IMR-90 (cell line): ENCODE data around the gene RNF144A. TPM values are rescaled to one million over a fixed set of nuclear protein-coding genes. Genes with fewer than 3 reads are reported as not detected.

Experiments used
- ATAC-seq: fragments of 200-7000 bp; cut with Tn5 transposase; 2 replicates; pipeline ENCODE4 v1.9.1; 2020; ENCODE audit warnings: low read depth, mild to moderate bottlenecking, moderate library complexity
- BruUV-seq: library from RNA; stranded (reverse); fragments of 400-500 nt; replicated peaks from 2 replicates; lab custom pipeline; 2021; lab: Mats Ljungman, UMichigan
- CTCF ChIA-PET: fragments of 300-600 bp; formaldehyde crosslinking; extraction: SDS; loops from one replicate; lab custom pipeline; 2021; ENCODE audit warnings: antibody characterized with exemption; lab: Yijun Ruan, JAX
- POLR2A ChIA-PET: fragments of 300-600 bp; sonication (Branson Sonifier 250); formaldehyde crosslinking; loops from one replicate; lab custom pipeline; 2022; ENCODE audit warnings: antibody characterized with exemption; ENCODE audit not compliant: unreplicated experiment; lab: Charles Lee
- DNase-seq: peaks from one replicate; pipeline ENCODE4 v3.0.0; 2013
- H2AFZ ChIP-seq: replicated peaks from 2 replicates; pipeline ENCODE3; 2013; ENCODE audit warnings: low read length, mild to moderate bottlenecking; ENCODE audit not compliant: poor library complexity
- H2AK5ac ChIP-seq: 2 replicates; pipeline ENCODE4 v1.6.1; 2013; ENCODE audit warnings: low read depth, low read length, inconsistent platforms
- H2AK9ac ChIP-seq: replicated peaks from 2 replicates; pipeline ENCODE3; 2013; ENCODE audit warnings: mild to moderate bottlenecking, low read depth, low read length, moderate library complexity; ENCODE audit not compliant: poor library complexity
- H2BK120ac ChIP-seq: 2 replicates; pipeline ENCODE4 v1.6.1; 2013; ENCODE audit warnings: low read depth, low read length, inconsistent platforms
- H2BK15ac ChIP-seq: 3 replicates; pipeline ENCODE4 v1.6.1; 2013; ENCODE audit warnings: low read depth, low read length, inconsistent platforms
- H2BK20ac ChIP-seq: 2 replicates; pipeline ENCODE4 v1.6.1; 2013; ENCODE audit warnings: low read depth, mild to moderate bottlenecking, inconsistent platforms, low read length, moderate library complexity
- H2BK5ac ChIP-seq: 2 replicates; pipeline ENCODE4 v1.6.1; 2013; ENCODE audit warnings: mild to moderate bottlenecking, low read depth, low read length, inconsistent platforms; ENCODE audit not compliant: poor library complexity, severe bottlenecking
- H3K14ac ChIP-seq: replicated peaks from 2 replicates; pipeline ENCODE4 v1.6.1; 2013; ENCODE audit warnings: low read depth, low read length, inconsistent platforms
- H3K18ac ChIP-seq: 2 replicates; pipeline ENCODE4 v1.6.1; 2013; ENCODE audit warnings: low read depth, low read length, control low read depth
- H3K23ac ChIP-seq: 2 replicates; pipeline ENCODE4 v1.6.1; 2013; ENCODE audit warnings: low read depth, low read length, inconsistent platforms
- H3K27ac ChIP-seq: 2 replicates; pipeline ENCODE4 v1.5.1; 2013; ENCODE audit warnings: mild to moderate bottlenecking, control low read depth, low read length; ENCODE audit not compliant: insufficient read depth
- H3K27me3 ChIP-seq: 2 replicates; pipeline ENCODE4 v1.6.1; 2013; ENCODE audit warnings: low read length; ENCODE audit not compliant: control insufficient read depth, insufficient read depth
- H3K36me3 ChIP-seq: 2 replicates; pipeline ENCODE4 v1.6.1; 2013; ENCODE audit warnings: low read length, mixed read lengths; ENCODE audit not compliant: control insufficient read depth, insufficient read depth
- H3K4ac ChIP-seq: 2 replicates; pipeline ENCODE4 v1.6.1; 2013; ENCODE audit warnings: low read depth, low read length, inconsistent platforms
- H3K4me1 ChIP-seq: 2 replicates; pipeline ENCODE4 v1.6.1; 2013; ENCODE audit warnings: low read length, mixed read lengths; ENCODE audit not compliant: control insufficient read depth, insufficient read depth
- H3K4me2 ChIP-seq: 2 replicates; pipeline ENCODE4 v1.6.1; 2013; ENCODE audit warnings: low read depth, mild to moderate bottlenecking, control low read depth, low read length, moderate library complexity
- H3K4me3 ChIP-seq: 2 replicates; pipeline ENCODE4 v1.5.1; 2013; ENCODE audit warnings: low read depth, mild to moderate bottlenecking, control low read depth, low read length, moderate library complexity; ENCODE audit not compliant: insufficient read depth
- H3K56ac ChIP-seq: 2 replicates; pipeline ENCODE4 v1.6.1; 2013; ENCODE audit warnings: low read length, inconsistent platforms; ENCODE audit not compliant: insufficient read depth; ENCODE audit errors: extremely low read depth
- H3K79me1 ChIP-seq, 2 experiments: 2 replicates each; pipeline ENCODE4 v1.6.1; 2013; ENCODE audit warnings: low read length in 2 of 2, inconsistent platforms in 1 of 2, low read depth in 1 of 2
- H3K9ac ChIP-seq: 2 replicates; pipeline ENCODE4 v1.6.1; 2013; ENCODE audit warnings: low read depth, low read length, control low read depth
- H3K9me1 ChIP-seq: 2 replicates; pipeline ENCODE4 v1.6.1; 2013; ENCODE audit warnings: low read length, inconsistent platforms; ENCODE audit not compliant: insufficient read depth
- H3K9me3 ChIP-seq: 2 replicates; pipeline ENCODE4 v1.6.1; 2013; ENCODE audit warnings: low read length; ENCODE audit not compliant: control insufficient read depth, insufficient read depth
- H4K20me1 ChIP-seq: 2 replicates; pipeline ENCODE4 v1.6.1; 2013; ENCODE audit warnings: low read length, inconsistent platforms; ENCODE audit not compliant: insufficient read depth
- H4K5ac ChIP-seq: 2 replicates; pipeline ENCODE4 v1.6.1; 2013; ENCODE audit warnings: mild to moderate bottlenecking, low read depth, low read length, control low read depth
- H4K8ac ChIP-seq, 2 experiments: 2 replicates each; pipeline ENCODE4 v1.6.1; 2013; ENCODE audit warnings: low read depth in 2 of 2, low read length in 2 of 2, control low read depth in 1 of 2, inconsistent platforms in 1 of 2
- H4K91ac ChIP-seq: 2 replicates; pipeline ENCODE4 v1.6.1; 2013; ENCODE audit warnings: low read depth, low read length, inconsistent platforms; ENCODE audit not compliant: insufficient read depth
- BHLHE40 ChIP-seq: fragments of 150-350 bp; IDR thresholded peaks from 2 replicates; pipeline ENCODE4 v1.6.1; 2016; ENCODE audit warnings: mild to moderate bottlenecking, low read depth, low read length
- CEBPB ChIP-seq: IDR thresholded peaks from 2 replicates; pipeline ENCODE4 v1.6.1; 2012; ENCODE audit warnings: low read depth, low read length, improper control_type of control experiment
- CHD1 ChIP-seq: IDR thresholded peaks from 2 replicates; pipeline ENCODE4 v1.6.1; 2012; ENCODE audit warnings: low read depth, low read length, improper control_type of control experiment
- CTCF ChIP-seq: conservative IDR thresholded peaks from 2 replicates; pipeline ENCODE4 v1.5.1; 2012; ENCODE audit warnings: mild to moderate bottlenecking, low read depth, low read length, improper control_type of control experiment
- FOS ChIP-seq: fragments of 150-350 bp; IDR thresholded peaks from 2 replicates; pipeline ENCODE4 v1.6.1; 2016; ENCODE audit warnings: low read depth, low read length
- MAFK ChIP-seq: IDR thresholded peaks from 2 replicates; pipeline ENCODE4 v1.6.1; 2012; ENCODE audit warnings: low read depth, low read length, improper control_type of control experiment
- MAZ ChIP-seq: IDR thresholded peaks from 2 replicates; pipeline ENCODE4 v1.6.1; 2012; ENCODE audit warnings: low read depth, mild to moderate bottlenecking, low read length, improper control_type of control experiment, moderate library complexity, borderline replicate concordance
- MXI1 ChIP-seq: IDR thresholded peaks from 2 replicates; pipeline ENCODE4 v1.6.1; 2012; ENCODE audit warnings: low read depth, mild to moderate bottlenecking, low read length, moderate library complexity, borderline replicate concordance
- NFE2L2 ChIP-seq: fragments of 150-350 bp; IDR thresholded peaks from 2 replicates; pipeline ENCODE4 v1.6.1; 2016; ENCODE audit warnings: low read depth, mild to moderate bottlenecking, low read length
- POLR2A ChIP-seq: IDR thresholded peaks from 2 replicates; pipeline ENCODE4 v1.6.1; 2012; ENCODE audit warnings: mild to moderate bottlenecking, low read depth, low read length
- RAD21 ChIP-seq: IDR thresholded peaks from 2 replicates; pipeline ENCODE4 v1.6.1; 2012; ENCODE audit warnings: low read length, improper control_type of control experiment
- RCOR1 ChIP-seq: IDR thresholded peaks from 2 replicates; pipeline ENCODE4 v1.6.1; 2012; ENCODE audit warnings: mild to moderate bottlenecking, low read length, improper control_type of control experiment; ENCODE audit not compliant: insufficient replicate concordance
- RFX5 ChIP-seq: IDR thresholded peaks from 2 replicates; pipeline ENCODE4 v1.8.0; 2012; ENCODE audit warnings: low read depth, mild to moderate bottlenecking, low read length, moderate library complexity
- SMC3 ChIP-seq: fragments of 150-350 bp; IDR thresholded peaks from 2 replicates; pipeline ENCODE4 v1.6.1; 2016; ENCODE audit warnings: low read depth, mild to moderate bottlenecking, antibody characterized with exemption, low read length, moderate library complexity
- USF2 ChIP-seq: fragments of 150-350 bp; IDR thresholded peaks from 2 replicates; pipeline ENCODE4 v1.6.1; 2017; ENCODE audit warnings: mild to moderate bottlenecking, antibody characterized with exemption, low read length, low read depth
- WGBS, 2 experiments: methylation state at CpG; one replicate each; pipeline versions ENCODE4 v1.1.5 to v1.1.7; 2013; ENCODE audit warnings: missing lambda C conversion rate in 2 of 2; ENCODE audit not compliant: insufficient read length in 1 of 2; ENCODE audit errors: extremely low coverage in 2 of 2; 5-methylcytosine and 5-hydroxymethylcytosine counted together
- dilution Hi-C: fragments of 300-500 bp; cut with HindIII; formaldehyde crosslinking; loops from one replicate; pipeline ENCODE4 v1.14.3; 2018; ENCODE audit warnings: low sequenced_read_pairs; ENCODE audit not compliant: unreplicated experiment
- in situ Hi-C: fragments of 300-500 bp; cut with MboI; formaldehyde crosslinking; loops from 3 replicates; pipeline ENCODE4 v1.14.3; 2019; ENCODE audit warnings: low sequenced_read_pairs, inconsistent platforms, mixed read lengths
- intact Hi-C: fragments of 100-400 bp; cut with micrococcal nuclease; formaldehyde crosslinking; loops from 2 replicates; pipeline ENCODE4 v1.10.0; 2022
- polyA plus RNA-seq, 3 experiments: library from polyadenylated mRNA; depleted of rRNA; stranded (reverse); fragments of >200 nt; gene quantifications; 2 replicates each; pipeline ENCODE4 v1.2.3, GENCODE V29; 2012; ENCODE audit warnings: low replicate concordance in 1 of 3
- total RNA-seq: library from RNA; depleted of rRNA; stranded (reverse); fragments of >200 nt; gene quantifications from 2 replicates; pipeline ENCODE4 v1.2.3, GENCODE V29; 2012
- TF ChIP-seq, protein P1 (sequence below): fragments of 150-350 bp; IDR thresholded peaks from 2 replicates; pipeline ENCODE4 v1.6.1; 2016; ENCODE audit warnings: low read depth, mild to moderate bottlenecking, low read length, moderate library complexity, borderline replicate concordance

Gene RNF144A
- total and polyA plus RNA-seq, 2 of the 4 experiments (the other 2 are of a cell fraction), result 0.18 to 0.26 TPM

- H3K9ac ChIP-seq, result no peak overlapping the region
- H3K36me3 ChIP-seq, result no peaks in the 10 kb centered on the region
- H2BK15ac ChIP-seq, result no peak overlapping the region
- H3K4me2 ChIP-seq, result no peak overlapping the region
- ChIA-PET POLR2A (no interaction called here), CTCF (no interaction called here)
- no peak overlapping the region for H3K27ac ChIP-seq
- H3K4ac ChIP-seq, result no peak overlapping the region
- H4K20me1 ChIP-seq, result no peaks in the 10 kb centered on the region
- H3K23ac ChIP-seq, result no peak overlapping the region
- BruUV-seq, result no TSS peak
- peaks cover 2% of the 10 kb centered on the region; the same call in 1 of the 2 replicates for H3K27me3 ChIP-seq
- intact Hi-C loops (no loop called here), in situ Hi-C loops (no loop called here), dilution Hi-C loops (no loop called here)
- H2AK5ac ChIP-seq, result no peak overlapping the region
- H3K4me1 ChIP-seq, result no peaks in the 10 kb centered on the region
- no peak overlapping the region for H4K91ac ChIP-seq
- H4K5ac ChIP-seq, result no peak overlapping the region
- H2BK20ac ChIP-seq, result no peak overlapping the region
- no peak overlapping the region for H2BK120ac ChIP-seq
- H3K18ac ChIP-seq, result no peak overlapping the region
- H3K56ac ChIP-seq, result no peak overlapping the region
- 100% methylated on average over 1 of the region's 2 CpGs; no CpG with 5 or more reads in 1 of the 2 experiments for WGBS, 2 experiments
- H3K9me3 ChIP-seq, result no peaks in the 10 kb centered on the region
- H2AFZ ChIP-seq, result no peak overlapping the region
- no peak overlapping the region for H2AK9ac ChIP-seq
- no peak for ATAC-seq
- no peak overlapping the region for H3K4me3 ChIP-seq
- H2BK5ac ChIP-seq, result no peak overlapping the region
- TF ChIP-seq CHD1 (no peak), FOS (no peak), USF2 (no peak), RCOR1 (no peak), CEBPB (no peak), RFX5 (no peak), MAZ (no peak), RAD21 (no peak), SMC3 (no peak), NFE2L2 (no peak), CTCF (no peak), BHLHE40 (no peak), MXI1 (no peak), POLR2A (no peak), MAFK (no peak)
- TF ChIP-seq, protein P1, sequence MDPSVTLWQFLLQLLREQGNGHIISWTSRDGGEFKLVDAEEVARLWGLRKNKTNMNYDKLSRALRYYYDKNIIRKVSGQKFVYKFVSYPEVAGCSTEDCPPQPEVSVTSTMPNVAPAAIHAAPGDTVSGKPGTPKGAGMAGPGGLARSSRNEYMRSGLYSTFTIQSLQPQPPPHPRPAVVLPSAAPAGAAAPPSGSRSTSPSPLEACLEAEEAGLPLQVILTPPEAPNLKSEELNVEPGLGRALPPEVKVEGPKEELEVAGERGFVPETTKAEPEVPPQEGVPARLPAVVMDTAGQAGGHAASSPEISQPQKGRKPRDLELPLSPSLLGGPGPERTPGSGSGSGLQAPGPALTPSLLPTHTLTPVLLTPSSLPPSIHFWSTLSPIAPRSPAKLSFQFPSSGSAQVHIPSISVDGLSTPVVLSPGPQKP, result no peak
- DNase-seq, result no peak
- H3K79me1 ChIP-seq, result no peaks in the 10 kb centered on the region
- H4K8ac ChIP-seq, result no peak overlapping the region
- no peaks in the 10 kb centered on the region for H3K9me1 ChIP-seq
- no peak overlapping the region for H3K14ac ChIP-seq
These were observed 44.8 kb upstream of the RNF144A start for GRCh38 chr2:6872394-6872793.
